HG03139 (cell line): ENCODE measurements around the gene PSMA1.
A peak's percentile ranks its signal among the peaks of the same experiment; 100 is the strongest.
"Not testable (repeated sequence)": the region's sequence is repeated elsewhere in the genome, so short reads cannot be mapped to it uniquely, and the experiment has no call there.

ENCODE experiments used
- ATAC-seq: cut with Tn5 transposase; IDR thresholded peaks from one replicate; pipeline ENCODE4 v1.9.1; 2021; ENCODE audit not compliant: unreplicated experiment

PSMA1 gene

DNA sequence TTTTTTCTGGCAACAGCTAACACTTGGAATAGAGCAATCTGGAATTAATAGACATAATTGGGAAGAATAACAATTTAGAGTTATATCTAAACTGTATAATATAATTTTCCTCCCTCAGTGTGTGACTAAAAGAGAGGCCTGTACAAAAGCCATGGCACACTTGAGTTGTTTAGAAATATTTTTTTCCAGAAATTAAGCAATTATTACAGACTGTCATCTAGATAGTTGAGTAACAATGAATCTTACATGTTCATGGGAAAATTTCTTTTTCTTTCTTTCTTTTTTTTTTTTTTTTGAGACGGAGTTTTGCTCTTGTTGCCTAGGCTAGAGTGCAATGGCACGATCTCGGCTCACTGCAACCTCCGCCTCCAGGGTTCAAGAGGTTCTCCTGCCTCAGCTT is 15.0 kb upstream of the PSMA1 start:
- not testable (repeated sequence) for ATAC-seq

DNA sequence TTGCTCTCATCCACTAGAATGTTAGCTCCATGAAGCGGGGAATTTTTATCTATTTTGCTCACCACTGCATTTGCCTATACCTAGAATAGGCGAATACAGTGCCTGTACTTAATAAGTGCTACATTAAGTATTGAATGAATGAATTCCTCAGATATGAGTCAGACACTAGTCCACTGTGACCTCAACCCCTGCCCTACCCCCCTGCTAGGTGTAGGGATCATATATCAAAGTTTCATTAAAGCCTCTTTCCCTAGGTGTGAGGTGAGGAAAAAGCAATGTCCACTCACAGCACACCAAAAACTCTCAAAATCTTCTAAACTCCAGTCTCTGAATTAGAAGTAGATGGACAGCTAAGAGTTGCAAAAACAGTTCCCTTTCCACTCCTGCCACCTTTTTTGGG is 9.8 kb upstream of the PSMA1 start:
- no peak for ATAC-seq

DNA sequence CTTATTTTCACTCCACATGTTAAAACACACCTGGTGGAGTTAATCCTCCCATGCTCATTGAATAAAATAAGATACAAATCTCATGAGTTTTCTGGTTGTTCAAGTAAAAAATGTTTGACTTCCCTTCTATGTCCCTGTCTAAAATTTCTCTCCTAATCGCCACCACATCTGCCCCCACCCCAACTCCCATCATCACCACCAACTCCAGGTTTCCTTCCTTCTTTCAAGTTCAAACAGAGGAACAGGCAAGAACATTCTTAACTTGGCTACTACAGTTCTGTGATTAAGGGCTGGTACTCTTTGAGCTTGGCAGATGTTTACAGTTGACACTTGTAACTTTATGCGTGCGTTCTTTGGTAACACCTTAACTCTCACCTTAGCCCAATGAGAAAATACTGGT is 9.1 kb upstream of the PSMA1 start:
- no peak for ATAC-seq

DNA sequence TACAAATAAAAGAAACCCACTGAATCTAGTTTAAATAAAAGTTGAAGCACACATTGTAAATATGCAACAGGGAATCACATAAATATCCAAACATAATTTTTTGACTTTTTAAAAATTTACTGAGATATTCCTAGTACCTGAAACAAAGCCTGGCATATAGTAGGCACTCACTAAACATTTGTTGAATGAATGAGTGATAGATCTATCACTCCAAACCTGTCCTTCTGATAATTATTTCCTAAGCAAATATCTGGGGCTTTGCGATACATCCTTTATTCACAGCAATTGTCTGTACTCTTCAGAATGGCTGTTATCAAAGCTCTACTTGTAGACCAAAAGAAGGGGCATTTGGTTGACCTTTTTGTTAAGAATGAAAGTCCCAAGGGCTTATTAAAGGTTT is 2.6 kb upstream of the PSMA1 start:
- ATAC-seq = no peak

DNA sequence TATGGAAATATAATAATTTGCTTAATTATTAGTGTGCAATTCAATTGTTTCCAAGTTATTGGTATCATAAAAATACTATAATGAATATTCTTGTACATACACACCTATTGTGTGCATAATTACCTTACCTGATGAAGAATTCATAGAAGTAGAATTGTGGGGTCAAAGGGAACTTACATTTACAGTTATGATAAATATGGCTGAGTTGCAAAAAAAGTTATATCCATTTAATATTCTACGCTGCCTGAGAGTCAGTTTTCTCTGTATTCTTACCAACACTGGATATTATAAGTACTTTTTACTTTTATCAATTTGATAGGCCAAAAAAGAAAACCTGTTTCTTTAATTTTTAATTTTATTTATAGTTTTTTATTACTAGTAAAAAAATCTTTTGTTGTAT is 2.1 kb upstream of the PSMA1 start:
- ATAC-seq = no peak

DNA sequence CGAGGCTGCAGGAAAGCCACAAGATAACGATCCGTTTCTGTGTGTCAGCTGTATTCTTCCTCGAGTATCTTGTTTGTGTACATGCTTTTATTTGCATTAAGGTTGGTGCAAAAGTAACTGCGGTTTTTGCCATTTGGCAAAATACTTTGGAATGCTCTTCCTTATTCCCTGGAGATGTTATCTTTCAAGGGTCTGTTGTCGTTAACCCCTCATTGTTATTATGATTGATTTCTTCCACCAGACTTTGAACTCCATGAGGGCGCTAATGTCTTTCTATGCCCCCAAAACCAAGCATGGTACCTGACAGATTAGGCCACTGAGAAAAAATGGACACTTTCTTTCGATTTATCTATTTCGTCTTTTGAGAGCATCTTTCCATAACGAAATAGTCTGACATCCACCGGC is 563 bp upstream of the PSMA1 start:
- no peak for ATAC-seq

DNA sequence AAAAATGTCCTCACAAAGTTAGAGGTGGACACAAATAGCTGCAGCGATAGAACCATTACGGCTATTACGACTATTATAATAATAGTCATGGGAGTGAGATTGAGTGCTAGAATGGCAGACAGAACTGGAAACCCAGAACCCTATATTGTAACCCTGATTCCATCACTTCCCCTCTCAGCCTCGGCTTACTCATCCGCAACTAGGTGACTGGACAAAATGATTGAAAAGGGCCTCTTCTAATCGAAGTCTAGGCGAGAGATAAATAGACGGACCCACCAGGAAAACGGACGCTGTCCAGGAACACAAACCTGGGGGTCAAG is 629 bp downstream of the PSMA1 start:
- no peak for ATAC-seq

DNA sequence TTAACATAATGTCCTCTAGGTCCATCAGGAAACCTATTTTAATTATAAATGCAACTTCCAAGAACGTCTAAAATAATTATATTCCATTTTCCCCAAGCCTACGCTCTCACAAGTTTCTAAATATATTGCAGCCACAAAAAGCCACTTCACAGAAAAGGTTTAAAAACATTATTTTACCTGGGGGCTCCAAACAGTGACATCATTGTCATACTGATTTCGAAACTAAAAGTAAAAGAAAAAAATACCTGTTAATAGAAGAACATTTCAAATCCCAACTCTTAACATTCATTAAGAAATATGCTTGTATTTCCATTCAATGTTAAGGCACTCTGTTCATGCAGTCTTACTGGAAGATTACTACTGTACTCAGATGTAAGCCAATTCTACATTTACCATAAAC is 1.4 kb downstream of the PSMA1 start:
- no peak for ATAC-seq

DNA sequence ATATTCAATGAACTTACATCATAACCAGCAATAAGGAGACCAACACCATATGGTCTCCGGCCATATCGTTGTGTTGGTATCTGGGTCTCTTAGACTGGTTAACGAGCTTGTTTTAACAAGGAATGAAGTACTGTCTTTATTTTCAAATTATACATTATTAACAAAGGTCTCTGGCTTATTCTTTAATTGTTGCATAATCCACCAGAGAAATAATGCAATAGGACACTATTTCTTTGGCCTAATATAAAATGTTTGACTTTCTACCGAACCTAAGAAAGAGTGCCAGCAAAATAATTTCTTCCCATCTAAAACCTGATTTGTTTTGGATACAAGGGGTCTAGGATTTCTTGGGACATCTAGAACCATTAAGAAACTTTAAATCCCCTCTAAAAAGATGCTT is 6.4 kb downstream of the PSMA1 start:
- ATAC-seq = no peak

DNA sequence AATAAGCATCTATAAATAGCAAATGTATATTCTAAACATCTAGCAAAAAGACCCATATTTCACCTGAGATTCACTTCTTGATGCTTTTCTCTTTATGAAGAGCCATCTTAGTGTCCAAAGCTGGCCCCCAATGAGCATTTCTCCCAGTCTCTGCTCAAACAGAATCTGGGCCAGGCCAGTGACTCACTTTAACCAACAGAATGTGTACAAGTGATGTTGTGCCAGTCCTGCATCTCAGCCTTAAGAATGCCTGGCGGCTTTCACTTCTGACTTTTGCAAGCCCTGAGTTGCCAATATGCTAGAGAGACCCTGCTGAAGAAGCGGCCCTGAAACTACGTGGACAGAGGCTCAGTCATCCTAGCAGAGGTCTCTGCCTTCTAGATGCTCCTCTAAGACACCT is 13.7 kb downstream of the PSMA1 start:
- ATAC-seq = no peak

DNA sequence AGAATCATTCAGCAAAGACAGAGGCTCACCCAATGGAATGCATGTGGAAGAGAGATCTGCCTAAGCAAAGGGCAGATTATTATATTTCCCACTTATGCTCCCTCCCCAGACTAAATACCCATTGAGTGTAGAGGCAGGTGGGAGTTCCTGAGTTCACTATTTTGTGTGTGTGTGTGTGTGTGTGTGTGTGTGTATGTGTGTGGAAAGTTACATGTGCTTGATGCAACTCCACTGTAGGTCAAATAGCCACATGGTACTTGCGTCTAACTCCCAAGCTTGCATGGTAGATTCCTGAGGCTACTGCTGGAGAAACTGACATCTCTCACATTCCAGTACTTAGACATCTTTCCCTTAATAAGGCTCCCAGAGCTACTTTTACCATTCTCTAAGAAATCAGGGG is 17.2 kb downstream of the PSMA1 start:
- ATAC-seq = no peak

DNA sequence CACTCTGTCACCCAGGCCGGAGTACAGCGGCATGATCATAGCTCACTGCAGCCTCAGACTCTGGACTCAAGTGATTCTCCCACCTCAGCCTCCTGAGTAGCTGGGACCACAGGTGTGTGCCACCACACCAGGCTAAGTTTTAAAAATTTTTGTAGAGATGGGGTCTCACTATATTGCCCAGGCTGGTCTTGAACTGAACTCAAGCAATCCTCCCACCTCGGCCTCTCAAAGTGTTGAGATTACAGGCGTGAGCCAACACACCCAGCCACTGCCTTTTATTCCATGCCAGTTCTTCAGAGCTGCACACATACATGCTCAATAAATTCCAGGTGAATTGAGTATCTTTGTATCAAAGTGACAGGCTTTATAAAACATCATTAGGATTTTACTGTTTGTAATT is 18.1 kb downstream of the PSMA1 start:
- ATAC-seq = no peak

DNA sequence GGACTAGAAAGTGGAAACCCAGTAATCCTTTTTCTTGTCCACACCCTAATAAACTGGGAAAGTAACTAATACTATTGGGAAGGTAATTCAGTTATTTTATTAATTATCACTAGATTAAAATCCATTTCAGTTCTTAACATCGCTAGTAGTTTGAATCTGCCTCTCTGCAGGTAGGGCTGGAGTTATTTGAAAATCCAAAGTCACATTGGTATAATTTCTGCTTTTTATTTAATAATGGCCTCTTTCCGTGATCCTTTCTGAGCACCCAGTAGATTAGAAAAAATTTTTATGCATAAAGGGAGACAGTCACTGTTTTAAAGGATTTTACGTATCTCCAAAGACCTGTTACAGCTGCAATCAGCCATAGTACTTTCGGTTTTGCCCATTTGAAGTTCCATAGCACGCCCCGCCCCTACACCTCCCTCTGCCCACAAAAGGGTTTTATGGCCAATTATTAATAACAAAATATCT is 20.0 kb downstream of the PSMA1 start:
- peak; percentile 47 for ATAC-seq

DNA sequence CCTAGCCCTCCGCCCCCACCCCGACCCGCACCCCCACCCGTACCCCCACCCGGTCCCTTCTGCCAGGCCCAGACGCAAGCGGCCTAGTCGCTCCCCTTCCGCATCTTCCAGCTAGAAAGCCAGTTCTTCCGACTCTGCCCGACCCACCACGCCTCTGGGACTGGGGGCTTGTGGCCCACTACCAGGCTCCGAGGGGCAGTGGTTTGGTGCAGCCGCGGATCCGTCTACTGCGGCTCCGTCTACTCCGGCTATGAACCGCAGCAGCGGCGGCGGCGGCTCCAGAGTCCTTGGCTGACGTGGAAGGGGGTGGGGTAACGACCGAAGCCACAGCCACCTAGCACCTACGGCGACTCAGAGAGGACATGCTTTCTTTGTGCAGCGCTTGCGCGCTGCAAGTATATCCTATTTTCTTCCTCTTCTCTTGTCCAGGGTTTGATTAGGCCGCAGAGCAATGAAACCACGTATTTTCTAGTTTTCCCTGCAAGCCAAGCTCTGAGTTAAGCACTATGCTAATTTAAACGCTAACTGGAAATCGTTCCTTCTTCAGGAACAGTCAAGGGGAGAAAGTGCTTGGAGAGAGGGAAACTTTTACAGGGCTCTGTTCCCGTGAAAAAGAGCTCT is 20.5 kb downstream of the PSMA1 start, which contains the start of gene COPB1:
TSS of gene COPB1 (minus strand) at position 252 of the 621 bp plus-strand sequence. CDS start 883 bp downstream, outside the sequence.
- ATAC-seq = peak; percentile 89

DNA sequence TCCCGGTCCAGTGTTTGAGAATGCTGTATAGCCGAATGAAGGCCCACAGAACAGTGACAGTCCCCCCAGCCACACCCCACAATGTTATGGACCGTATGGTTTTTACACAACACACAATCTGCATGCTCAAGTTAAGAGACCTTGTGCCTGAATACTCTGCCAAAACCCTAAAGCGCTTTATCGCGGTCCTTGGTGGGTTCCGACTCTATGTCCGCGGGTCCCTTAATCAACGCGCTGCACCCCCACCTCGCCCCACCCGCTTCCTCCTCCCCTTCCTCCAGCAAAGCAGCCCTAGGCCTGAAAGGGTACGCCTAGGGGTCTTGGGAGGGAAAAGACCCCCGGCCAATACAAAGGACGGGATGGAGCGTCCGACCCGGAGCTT is 21.0 kb downstream of the PSMA1 start:
- peak; percentile 9 for ATAC-seq

DNA sequence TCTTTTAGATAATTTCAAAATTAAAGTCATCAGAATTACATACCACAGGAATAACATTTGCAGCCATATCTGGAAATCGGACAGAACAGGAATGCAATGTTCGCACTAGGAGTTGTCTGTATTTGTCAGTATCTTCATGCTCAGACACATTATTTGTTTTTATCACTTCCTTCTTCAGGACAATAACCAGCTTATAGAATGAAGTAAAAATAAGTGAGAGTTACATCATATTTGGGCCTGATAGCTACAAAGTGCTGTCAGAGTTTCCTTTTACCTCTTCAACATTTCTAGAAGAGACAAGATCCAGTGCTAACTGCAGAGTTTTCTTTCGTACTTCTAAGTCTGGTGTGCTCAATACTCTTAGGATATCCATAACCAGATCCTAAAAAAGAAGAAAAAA is 39.5 kb downstream of the PSMA1 start:
- ATAC-seq = no peak

DNA sequence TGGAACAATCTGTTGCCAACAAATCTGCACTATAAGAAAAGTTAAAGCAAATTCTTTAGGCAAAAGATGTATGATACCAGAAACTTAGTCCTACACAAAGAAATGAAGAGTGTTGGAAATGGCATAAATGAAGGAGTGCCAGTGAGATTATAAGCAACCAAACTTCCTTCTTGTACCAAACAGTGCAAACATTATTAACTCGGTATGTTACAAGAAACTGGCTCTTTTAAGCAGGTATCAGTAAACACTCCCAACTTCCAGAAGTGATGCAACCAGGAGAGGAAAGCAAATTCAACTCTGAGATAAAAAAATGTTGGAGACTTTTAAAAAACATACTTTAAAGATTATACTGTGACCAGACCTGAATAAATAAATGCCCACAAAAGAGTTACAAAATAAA is 49.1 kb downstream of the PSMA1 start:
- ATAC-seq = no peak

DNA sequence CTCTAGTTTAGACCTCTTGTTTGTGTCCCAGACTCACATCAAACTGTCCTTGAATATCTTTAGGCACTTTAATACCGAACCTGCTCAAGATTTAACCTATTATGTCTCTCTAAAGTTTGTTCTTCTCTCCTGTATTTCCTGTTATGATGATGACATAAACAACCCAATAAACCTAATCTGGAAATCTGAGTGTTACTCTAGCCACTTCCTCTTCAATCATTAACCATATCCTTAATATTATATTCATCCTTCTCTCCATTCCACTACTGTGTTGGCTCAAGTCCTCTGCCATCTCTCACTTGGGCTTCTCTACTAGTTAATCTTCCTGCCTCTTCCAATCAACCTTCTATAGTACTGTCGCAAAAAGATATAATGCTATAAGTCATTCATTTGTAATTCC is 56.6 kb downstream of the PSMA1 start:
- no peak for ATAC-seq

DNA sequence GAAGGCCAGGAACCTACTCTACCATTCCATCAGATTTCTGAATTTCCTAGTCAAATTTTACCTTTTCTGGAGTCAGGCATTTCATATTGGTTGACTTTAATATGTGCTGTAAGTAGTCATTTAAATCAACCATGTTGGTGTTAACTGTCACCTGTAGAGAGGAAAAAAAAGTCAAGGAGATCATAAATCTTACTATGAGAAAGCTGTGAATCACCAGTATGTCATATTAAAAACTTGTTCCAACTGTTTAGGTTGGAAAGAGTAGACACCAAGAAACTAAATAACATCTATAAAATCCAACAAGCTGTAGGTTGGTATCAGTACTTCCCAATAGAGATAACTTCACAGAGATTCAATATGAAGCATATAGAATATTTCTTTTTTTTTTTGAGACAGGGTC is 60.0 kb downstream of the PSMA1 start:
- ATAC-seq = no peak

DNA sequence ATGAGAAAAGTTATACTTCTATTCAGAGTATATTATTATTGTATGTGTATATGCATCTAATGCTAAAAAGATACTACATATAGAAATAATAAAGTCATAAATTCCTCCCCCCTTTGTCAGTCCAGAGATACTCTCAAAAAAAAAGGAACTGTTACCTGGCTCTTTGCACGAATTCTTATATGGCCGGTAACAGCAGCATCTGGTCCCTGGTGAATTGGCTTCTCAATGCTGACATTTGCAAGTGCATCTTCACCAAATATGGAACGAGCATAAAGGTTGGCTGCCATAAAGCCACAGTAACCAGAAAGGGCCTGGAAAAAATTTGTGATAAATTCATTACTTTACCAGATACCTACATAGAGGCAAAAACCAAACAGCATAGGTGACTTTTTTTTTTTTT is 61.8 kb downstream of the PSMA1 start:
- ATAC-seq = no peak

DNA sequence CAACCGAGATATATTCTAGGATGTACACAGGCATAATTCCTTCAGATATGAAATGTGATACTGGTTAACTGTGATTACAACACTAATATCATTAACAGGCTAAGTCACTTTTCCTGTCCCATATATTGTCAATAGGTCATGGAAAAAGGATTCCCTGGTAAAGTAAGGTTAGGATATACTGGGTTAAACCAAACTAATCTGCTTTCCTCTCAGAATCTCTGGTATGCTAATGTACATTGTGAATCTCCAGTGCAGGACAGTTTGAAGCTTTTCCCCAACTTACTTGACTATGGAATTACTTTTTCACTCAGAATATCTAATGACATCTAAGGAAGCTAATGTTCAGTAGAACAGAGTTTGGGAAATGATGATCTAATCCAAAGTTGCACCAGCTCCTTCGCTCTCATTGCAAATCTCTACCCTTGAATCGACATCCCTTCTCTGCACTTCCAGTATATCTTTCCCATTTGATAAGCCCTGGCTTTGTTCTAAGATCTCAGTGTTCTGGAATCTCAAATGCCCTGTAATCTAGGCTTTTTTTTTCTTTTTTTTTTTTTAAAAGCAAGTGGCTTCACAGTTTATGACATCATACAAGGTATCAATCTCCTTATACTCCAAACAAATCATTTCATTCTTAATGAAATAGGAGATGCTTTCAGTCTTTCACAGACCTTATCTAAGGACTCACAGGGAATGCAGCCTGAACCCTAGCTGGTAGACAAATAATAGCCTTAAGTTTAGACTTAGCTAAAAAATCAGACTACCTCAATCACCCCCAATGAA is 64.3 kb downstream of the PSMA1 start:
- no peak for ATAC-seq
